Fibroblast of villous mesenchyme (primary cell): Measurements from ENCODE around the gene CLEC4F. TPM values are rescaled to one million over a fixed set of nuclear protein-coding genes. Genes with fewer than 3 reads are reported as not detected.

Source experiments
- DNase-seq: peaks from one replicate; pipeline ENCODE4 v3.0.0-alpha.2; 2010; ENCODE audit warnings: low read depth
- H3K4me3 ChIP-seq: 2 replicates; pipeline ENCODE4 v1.5.1; 2011; ENCODE audit warnings: low read depth, mild to moderate bottlenecking, low read length
- total RNA-seq: library from RNA; depleted of rRNA; stranded (reverse); fragments of >200 nt; gene quantifications from 2 replicates; pipeline ENCODE4 v1.2.3, GENCODE V29; 2012
- TF ChIP-seq, protein P1 (sequence below): IDR thresholded peaks from 2 replicates; pipeline ENCODE4 v1.5.1; 2012; ENCODE audit warnings: low read depth, mild to moderate bottlenecking, low read length; ENCODE audit not compliant: insufficient read depth

The CLEC4F gene
- total RNA-seq, 1 donor: not detected

DNA sequence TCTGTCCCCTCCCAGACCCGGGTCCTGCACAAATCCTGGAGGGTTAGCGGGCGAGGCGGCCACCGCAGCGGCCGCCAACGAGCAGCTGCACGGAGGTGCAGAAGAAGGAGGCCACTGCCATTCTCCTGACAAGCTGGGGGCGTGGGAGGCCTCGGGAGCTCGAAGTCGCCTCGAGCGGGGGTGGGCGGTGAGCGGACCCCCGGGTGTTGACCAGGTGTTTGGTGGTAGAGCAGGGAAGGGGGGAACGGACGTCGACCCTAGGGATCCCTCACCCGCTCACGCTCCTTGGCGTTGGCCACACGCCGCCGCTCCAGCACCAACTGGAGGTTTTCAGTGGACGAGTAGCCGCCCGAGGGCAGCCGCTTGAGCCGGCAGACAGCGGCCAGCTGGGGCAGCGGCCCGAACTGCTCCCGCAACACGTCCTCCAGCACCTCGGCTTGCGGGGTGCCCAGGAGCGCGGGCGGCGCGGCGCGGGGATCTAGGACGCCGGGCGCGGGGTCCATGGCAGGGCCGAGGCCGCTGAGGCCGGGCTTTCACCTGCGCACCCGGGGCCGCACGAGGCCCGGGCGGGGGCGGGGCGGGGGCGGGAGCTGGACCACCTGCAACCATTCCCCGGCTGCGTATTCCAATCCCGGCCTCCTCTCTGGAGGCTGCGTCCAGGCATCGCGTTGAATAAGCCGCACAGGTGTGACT, 30.1 kb downstream of the CLEC4F start, which contains the start of gene FIGLA:
Gene FIGLA, minus strand, starts transcription at position 508 of the 693 bp plus-strand sequence. Its CDS starts 5 bp downstream, at position 503.
- DNase-seq: no peak
- no peak within 1 kb of the TSS for H3K4me3 ChIP-seq
- TF ChIP-seq, protein P1, sequence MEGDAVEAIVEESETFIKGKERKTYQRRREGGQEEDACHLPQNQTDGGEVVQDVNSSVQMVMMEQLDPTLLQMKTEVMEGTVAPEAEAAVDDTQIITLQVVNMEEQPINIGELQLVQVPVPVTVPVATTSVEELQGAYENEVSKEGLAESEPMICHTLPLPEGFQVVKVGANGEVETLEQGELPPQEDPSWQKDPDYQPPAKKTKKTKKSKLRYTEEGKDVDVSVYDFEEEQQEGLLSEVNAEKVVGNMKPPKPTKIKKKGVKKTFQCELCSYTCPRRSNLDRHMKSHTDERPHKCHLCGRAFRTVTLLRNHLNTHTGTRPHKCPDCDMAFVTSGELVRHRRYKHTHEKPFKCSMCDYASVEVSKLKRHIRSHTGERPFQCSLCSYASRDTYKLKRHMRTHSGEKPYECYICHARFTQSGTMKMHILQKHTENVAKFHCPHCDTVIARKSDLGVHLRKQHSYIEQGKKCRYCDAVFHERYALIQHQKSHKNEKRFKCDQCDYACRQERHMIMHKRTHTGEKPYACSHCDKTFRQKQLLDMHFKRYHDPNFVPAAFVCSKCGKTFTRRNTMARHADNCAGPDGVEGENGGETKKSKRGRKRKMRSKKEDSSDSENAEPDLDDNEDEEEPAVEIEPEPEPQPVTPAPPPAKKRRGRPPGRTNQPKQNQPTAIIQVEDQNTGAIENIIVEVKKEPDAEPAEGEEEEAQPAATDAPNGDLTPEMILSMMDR: no peak

DNA sequence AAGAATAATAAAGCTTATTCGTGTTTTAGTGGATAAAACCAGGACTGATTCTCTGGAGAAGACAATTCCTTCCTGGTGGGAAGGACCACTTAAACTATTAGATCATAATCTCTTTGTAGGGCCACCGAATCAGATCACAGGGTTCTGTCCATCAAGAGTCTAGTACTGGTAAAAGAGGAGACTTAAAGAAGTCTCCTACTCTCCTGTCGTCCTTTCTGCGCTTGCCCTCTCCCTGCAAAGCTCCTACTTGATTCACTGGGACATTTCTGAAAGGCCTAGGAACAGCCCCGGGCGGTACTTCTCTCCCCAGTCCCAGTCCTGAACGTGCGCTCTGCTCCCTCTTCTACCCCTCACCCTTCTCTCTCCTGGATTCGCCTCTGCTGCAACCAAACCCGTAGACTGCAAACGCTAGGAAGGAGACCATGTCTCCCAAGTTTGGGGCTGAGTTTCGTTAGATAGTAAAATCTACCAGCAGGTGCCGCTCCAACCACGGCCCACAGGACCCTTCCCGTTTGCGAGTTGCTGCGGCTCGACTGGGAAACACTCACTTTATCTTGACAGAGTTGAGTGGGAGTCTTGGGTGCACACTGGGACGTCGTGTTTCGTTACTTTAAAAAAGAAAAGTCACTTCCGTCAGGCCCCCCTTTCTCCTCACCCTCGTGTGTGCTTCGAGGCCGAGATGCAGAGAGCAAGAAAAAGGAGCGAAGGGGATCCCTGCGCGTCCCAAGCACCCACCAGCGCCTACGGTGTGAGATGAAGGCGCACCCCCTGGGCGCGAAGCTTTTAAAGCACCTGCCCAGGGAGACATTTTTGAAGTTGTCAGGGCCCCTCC, 30.9 kb downstream of the CLEC4F start:
- TF ChIP-seq, protein P1: peak; percentile 61
- H3K4me3 ChIP-seq: no peak overlapping the region
- peak; percentile 42 for DNase-seq

DNA sequence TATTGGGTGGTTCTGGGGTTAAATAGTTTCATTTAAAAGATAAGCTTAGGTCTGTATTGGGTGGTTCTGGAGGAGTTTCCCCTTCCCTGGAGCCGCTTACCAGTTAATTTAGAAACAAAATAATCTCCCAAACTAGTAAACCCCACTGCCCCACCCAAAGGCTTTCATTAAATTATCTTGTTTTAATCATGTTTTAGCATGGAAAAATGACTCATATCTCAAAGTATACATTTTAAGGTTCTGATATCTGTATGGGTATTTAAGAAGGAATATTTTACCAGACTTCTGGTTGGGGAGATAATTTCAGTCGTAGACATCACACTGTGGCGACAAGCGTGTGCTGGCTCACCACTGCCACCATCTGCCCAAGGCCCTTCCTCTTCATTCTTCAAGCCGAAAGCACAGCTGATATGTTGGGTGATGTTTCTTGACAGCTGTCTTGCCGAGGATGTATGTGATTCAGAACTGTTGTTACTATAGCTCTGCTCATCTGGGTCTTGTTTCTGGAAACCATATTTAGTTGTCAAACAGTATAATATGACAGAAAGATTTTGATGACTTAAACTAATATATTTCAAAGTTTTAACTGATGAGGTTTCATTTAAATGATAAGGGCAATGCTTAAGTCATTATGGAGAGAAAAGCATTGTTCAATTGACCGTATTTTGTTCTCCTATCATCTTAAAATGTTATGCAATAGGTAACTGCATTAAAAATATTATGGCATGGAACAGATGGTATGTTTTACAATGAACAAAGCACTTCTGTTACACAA, 35.1 kb downstream of the CLEC4F start:
- TF ChIP-seq, protein P1: peak; percentile 37
- peak; percentile 4 for DNase-seq
- no peak overlapping the region for H3K4me3 ChIP-seq

DNA sequence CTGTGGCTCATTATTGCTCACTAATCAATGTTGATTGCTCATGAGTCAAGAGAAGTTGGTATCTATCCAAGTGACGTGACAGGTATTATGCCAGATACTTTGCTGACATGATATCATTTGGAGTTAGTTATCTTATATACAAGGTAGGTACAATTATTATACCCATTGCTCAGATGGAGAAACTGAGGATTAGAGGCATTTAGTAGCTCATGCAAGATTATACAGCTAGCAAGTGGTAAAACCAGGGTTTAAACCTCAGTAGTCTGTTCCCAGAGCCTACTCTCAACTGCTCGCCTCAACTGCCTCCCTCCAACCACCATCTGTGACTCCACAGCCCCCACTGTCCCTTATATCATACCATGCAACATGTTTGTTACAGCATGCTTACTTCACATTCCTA, 36.1 kb downstream of the CLEC4F start:
- TF ChIP-seq, protein P1: no peak
- no peak overlapping the region for H3K4me3 ChIP-seq
- no peak for DNase-seq

DNA sequence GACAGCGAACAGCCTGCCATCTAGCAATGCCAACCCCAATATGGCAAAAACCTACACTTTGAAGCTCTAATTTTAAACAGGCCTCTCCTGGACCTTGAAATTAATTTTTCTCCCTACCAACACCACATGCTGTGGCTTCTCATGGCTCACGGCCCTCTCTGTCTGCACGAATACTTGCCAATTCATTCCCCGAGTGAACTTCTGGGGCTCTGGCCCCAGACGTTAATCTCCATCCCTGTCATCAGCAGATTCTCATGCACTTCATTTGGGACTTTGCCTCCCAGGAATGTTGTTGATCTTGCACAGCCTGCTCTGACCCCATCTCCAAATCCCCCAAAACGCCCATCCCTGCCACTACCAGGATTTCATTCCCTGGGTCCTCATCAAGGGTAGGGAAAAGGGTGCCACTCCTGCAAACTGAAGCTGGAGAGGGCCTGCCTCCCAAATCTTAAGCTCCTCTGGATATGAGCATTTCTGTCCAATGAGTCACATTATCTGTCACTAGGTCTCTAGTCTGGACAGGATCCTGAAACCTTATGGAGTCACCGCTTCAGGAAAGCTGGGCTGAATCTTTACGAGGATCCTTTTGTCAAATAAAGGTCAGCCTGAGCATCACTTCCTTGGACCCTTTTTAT, 40.4 kb downstream of the CLEC4F start:
- TF ChIP-seq, protein P1: no peak
- no peak for DNase-seq
- H3K4me3 ChIP-seq: no peak overlapping the region

DNA sequence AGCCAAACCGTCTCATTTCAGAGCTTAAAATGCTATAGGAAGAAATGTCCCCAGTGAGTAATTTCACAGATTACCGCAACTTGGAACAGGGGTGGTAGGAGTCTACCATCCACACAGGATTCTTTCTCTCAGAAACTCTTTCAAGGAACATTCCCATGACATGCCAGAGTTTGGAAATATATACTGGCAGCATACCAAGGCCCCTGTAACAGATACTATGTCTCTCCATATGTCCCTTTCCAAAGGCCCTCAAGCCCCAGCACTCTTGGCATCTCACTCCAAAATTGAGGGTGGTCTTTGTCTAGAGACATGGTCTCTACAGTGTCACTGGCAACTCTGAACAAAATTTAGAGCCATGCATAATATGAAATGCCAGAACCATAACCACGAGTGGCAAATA, 40.9 kb downstream of the CLEC4F start:
- DNase-seq: no peak
- TF ChIP-seq, protein P1: no peak
- no peak overlapping the region for H3K4me3 ChIP-seq
